HG02973 (cell line): ENCODE results near the gene JAML.
"Not testable (repeated sequence)": the region's sequence is repeated elsewhere in the genome, so short reads cannot be mapped to it uniquely, and the experiment has no call there.

Experiments used
- ATAC-seq: cut with Tn5 transposase; IDR thresholded peaks from one replicate; pipeline ENCODE4 v1.9.1; 2021; ENCODE audit warnings: moderate library complexity; ENCODE audit not compliant: unreplicated experiment

JAML gene

DNA sequence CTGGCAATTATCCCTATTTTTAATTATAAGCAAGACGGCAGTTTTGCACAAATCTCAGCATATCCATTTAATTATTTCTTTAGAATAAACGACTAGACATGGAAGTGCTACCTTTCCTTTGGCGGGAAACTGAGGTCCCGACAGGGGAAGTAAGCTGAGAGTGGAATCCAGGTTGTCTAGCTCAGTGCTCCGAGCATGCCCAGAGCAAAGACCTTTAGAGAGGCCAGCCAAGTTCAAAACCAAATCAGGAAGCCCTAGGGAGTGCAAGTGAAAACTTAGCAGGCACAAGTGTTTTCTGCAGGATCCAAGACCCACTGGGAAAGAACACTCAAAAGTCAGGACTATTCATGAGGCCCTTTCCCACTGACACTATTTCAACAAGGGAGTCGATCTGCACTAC lies 25.7 kb downstream of the JAML start:
- ATAC-seq, result no peak

DNA sequence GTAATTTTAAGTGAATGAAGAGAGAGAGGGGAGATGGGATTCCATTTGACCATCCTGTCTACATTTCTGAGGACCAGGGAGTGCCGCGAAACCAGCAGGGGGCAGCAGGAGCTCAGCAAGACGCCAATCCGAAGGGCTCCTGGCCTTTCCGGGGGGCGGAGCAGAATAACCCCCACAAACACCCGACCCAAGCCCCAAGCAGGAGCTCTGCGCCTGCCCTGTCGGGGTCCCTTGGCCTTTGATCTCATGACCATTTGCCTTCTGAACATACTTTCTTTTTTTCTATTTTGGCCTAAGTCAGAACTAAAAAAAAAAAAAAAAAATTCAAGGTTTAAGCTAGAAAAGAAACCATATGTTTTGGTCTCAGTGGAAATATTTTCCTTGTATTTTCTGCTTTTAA lies 26.4 kb downstream of the JAML start:
- ATAC-seq, result no peak

DNA sequence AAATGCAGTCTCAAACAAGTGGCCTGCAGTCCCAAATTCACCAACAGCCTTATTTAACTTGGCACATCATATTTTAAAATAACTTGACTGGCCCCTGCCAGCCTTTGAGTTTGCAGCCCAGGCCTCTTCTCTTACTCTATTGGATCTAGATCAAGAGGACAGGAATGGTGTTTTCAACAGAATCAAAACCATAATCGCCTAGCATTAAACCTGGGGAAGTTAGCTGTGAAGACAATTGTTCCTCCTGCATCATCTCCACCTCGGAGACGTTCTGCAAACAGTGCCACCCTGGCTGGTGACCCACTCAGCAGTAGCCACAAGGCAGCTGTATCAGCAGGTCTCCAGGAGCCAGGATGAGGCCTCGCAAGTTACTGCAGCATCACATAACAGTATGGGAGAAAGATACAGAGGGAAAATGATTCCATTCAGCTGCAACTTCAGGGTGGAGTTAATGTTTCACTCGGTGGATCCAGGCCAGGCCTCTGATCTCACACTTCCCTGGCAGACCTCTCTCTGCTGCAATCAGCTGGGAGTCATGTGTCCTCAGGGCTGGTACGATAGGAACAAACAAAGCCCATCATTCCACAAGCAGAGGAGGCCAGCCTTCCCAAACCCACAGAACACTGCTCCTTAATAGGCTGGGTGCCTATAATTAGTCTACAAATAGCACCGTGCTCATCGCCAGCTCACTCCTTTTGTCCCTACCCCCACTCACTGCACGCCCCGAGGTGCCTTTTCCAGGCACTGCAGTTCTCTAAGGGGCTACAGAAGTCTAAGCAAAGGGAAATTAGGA lies 29.8 kb downstream of the JAML start:
- ATAC-seq, result no peak

DNA sequence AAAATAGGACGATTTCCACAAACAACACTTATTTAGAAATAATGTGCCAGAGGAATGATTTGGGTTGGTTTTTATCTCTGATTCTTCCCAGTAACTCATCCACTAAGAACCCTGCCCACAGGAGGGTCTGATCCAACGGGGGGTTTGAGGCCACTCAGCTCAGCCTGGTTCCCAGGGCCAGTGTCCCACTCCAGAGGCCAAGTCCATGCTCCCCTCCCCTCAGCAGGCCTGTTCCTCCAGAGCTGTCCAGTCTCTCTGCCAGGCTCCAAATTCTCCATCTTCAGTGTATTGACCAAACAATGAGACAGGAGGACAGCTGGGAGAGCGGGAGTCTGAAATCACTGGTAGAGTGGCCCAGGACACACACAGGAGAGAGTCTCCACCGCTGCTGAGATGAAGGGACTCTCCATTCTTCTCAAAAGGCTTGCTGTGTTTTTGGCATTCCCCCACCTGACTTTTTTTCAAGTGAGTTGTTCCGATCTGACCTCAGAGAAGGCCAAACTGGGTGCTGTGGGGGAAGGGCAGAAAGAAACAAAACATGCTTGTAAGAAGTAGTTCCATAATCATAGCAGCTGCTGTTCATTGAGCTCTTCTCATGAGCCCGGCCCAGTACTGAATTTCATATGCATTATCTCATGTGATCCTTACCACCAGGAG lies 30.8 kb downstream of the JAML start:
- ATAC-seq, result no peak

DNA sequence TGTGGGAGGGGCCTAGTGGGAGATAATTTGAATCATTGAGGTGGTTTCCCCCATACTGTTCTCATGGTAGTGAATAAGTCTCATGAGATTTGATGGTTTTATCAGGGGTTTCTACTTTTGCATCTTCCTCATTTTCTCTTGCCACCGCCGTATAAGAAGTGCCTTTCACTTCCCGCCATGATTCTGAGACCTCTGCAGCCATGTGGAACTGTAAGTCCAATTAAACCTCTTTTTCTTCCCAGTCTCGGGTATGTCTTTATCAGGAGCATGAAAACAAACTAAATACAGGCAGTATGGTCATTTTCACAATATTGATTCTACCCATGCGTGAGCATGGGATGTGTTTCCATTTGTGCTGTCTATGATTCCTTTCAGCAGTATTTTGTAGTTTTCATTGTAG lies 32.0 kb downstream of the JAML start:
- not testable (repeated sequence) for ATAC-seq

DNA sequence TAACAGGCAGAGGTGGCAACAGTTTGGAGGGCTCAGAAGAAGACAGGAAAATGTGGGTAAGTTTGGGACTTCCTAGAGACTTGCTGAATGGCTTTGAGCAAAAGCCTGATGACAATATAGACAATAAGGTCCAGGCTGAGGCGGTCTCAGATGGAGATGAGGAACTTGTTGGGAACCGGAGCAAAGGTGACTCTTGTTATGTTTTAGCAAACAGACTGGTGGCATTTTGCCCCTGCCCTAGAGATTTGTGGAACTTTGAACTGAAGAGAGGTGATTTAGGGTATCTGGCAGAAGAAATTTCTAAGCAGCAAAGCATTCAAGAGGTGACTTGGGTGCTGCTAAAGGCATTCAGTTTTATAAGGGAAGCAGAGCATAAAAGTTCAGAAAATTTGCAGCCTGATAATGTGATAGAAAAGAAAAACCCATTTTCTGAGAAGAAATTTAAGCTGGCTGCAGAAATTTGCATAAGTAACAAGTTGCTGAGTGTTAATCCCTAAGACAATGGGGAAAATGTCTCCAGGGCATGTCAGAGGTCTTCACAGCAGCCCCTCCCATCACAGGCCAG lies 33.8 kb downstream of the JAML start:
- ATAC-seq, result not testable (repeated sequence)

DNA sequence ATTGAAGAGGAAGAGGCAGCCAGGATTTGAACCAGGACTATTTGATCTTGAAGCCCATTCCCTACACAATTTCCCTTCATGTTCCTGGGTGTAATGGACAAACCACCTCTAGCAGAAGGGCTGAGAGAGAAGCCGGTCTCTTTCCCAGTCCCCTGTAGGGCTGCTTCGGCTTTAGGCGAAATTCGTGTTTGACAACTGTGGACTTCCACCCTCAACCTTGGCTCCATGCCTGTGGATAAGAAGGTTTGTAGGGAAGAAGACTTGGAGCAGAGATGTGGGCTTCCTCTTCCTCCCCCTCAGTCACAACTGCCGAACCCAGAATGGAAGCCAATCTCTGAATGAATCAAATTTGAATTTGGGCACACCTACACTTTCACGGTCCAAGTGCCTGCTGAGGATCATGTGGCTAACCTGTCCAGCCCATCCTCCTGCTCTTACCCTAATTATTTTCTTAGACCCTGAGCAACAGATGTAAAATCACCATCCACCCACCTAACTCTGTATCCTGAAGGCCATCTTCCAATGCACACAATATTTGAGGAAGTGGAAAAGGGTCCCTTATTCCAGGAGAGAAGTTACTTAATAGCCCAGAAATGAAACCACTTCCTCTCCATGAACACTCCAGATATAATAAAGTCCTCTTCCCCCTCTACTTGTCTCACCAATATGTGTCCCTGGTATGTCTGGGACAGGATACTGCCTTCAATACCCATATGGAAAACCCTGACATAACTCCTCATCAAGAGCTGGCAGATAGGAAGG lies 38.3 kb downstream of the JAML start:
- no peak for ATAC-seq

DNA sequence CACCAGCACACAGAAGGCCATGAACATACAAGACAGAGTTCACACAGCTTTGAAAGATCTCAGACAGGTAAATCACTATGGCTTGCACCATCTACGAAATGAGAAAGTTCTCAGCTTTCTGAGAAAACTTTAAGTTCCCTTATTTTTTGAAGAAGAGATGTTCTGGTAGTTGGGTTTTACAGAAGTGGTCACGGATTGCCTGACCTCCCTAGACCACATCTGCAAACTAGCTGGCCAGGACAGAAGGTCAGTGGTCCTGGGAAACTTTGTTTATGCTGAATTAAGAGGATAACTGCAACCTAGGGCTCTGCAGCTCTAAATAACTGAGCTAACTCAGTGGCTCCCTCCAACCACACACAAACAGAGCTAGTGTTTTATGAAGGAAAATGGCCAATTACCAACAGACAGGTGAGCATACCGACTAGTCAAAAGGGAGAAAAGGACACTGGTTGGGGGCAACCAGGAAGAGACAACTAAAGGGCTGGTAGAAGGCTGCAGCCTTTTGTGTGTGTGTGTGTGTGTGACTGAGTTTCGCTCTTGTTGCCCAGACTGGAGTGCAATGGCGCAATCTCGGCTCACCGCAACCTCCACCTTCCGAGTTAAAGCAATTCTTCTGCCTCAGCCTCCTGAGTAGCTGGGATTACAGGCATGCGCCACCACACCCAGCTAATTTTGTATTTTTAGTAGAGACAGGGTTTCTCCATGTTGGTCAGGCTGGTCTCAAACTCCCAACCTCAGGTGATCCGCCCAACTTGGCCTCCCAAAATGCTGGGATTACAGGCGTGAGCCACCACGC lies 39.8 kb downstream of the JAML start:
- no peak for ATAC-seq

DNA sequence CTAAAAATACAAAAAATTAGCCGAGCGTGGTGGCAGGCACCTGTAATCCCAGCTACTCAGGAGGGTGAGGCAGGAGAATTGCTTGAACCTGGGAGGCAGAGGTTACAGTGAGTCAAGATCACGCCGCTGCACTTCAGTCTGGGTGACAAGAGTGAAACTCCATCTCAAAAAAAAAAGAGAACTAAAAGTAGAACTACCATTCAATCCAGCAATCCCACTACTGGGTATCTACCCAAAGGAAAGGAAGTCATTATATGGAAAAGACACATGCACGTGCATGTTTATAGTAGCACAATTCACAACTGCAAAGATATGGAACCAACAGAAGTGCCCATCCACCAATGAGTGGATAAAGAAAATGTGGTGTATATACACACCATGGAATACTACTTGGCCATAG lies 41.1 kb downstream of the JAML start:
- ATAC-seq, result not testable (repeated sequence)

DNA sequence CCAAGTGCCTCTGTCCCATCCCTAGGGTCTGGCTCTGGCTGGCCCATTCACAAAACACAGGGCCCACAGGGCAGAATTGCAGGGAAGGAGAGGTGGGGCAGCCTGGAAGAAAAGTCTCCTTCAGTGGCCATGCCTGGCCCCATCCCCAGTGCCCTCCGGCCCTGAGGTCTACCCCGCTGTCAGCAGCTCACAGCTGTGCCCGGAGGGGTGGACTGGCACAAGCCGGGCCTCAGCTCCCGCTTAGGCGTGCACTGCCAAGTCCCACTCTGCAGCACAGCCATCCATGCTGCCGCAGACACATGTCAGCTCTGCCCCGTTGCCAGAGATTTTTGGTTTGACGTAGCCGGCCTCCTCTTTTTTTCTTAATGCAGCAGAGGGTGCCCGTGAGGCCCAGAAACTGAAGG lies 44.5 kb downstream of the JAML start:
- no peak for ATAC-seq

DNA sequence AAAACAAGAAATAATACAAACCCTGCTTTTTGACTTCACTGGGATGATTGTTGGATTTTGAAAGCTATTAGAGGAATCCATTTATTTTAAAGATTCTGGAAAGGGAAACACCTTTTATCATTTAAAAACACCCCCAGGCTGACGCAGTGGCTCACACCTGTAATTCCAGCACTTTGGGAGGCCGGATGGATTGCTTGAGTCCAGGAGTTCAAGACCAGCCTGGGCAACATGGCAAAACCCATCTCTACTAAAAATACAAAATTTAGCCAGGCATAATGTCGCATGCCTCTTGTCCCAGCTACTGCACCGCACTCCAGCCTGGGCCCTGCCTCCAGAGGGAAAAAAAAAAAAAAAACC lies 48.1 kb downstream of the JAML start:
- no peak for ATAC-seq

DNA sequence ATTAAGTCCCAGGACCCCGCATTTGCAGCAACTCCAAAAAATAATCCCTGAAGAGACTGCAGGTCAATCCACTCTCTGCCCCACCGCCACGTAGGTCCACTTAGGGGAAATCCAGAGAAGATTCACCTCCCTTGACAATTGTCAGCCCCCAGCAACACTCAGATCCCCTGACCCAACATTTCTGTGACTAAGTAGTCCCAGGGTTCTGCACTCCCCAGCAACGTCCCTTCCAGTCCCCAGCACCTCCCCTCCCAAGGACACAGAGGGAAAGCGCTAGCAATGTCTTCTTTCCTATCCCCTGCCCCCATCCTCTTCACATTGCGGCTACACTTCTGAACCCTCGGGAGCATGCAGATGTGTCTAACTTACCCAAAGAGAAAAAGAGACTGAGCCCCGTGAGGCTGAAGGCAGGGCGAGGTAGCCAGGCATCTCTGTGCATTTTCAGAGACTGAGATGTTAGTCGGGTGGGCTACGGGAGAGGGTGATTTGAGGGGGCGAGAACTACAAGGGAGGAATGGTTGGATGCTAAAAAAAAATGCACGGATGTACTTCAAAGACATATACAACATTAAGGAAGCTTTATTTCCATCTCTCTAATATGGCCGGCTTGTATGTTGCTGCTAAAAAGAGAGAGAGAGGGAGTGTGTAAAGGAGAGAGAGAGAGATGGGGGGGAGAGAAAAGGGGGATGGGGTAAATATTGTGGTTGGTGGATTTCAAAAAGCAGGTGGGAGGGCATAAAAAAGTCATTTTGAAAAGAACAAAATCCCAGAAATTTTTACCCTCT lies 48.6 kb downstream of the JAML start, which contains the start of gene SCN2B:
Gene SCN2B, minus strand, starts transcription at position 647 of the 785 bp plus-strand sequence. Its CDS starts 208 bp downstream, at position 439.
- no peak for ATAC-seq

DNA sequence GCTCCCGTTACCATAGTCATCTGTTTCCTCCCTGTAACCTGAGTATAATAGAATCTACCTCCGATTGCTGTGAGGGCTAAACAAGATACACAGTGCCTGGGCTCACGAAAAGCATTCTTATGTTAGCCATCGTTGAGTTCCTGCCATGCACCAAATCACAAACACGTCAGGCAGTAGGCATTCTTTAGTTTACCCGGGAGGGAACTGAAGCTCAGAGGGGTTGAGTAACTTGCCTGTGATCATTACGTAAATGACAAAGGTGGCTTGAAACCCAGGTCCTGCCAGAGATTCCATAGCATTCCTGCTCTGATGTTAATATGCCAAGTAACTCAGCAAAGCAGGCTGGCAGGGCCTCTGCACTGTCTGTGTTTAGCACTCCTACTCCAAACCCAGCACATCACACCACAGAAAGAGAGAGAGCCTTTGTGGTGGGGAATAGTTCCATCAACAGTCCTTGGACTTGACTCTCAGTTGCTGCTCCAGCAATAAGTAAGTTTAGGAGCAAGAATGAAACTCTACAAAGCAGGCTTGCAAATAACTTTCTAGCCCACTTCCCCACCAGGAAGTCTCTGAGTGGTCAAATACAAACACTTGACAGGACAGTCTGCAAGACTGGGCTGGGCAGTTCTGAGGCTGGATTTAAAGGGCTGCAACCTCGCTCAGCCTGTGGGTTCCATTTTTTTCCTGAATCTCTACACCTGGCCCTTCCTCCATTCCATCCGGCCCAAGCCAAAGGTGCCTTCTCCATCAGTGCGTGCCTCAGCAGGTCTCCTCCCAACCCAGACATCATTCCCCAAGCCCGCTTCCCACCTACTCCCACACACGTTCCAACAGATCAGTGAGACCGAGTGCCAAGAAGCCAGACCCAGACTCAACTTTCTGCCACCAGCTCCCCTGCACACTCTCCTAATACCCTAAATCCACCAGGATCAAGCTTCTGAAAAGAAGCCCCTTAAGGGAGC lies 49.5 kb downstream of the JAML start:
- no peak for ATAC-seq

DNA sequence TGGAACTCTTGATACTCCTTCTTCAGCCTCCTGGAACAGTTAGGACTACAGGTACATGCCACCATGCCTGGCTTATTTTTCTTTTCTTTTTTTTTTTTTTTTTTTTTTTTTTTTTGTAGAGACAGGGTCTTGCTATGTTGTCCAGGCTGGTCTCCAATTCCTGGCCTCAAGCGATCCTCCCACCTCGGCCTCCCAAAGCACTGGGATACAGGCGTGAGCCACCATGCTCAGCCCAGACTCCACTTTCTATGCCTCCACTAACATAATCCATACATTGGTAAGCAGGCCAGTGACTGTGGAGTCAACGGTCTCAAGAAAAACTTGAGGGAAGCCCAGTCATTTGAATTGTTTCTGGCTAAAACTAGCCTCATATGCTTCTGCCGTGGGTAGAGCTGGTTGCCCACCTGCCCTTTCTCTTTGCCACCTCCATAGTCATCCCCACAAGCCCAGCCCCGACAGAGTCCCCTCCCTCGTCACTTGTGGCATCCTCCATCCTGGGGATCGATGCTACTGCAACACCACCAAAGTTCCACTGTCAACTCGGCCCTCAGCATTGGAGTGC lies 50.7 kb downstream of the JAML start:
- ATAC-seq, result no peak

DNA sequence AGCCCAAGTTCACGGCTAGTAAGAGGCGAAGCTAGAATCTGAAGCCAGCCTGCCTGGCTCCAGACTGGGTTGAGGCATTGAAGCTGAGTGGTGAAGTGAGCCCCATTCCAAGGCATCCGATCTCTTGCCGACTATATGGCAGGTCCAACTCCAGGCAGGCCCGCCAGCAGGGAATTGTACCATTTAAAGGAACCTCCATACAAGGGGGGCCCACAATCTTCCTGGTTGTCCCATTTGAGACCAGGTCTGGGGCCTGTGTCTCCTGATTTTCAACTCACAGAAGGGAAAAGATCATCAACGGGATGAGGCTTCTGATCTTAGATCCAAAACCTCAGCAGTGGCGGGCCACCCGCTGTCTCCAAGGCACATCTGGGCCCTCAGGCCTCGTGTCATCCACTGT lies 52.5 kb downstream of the JAML start:
- ATAC-seq, result no peak

DNA sequence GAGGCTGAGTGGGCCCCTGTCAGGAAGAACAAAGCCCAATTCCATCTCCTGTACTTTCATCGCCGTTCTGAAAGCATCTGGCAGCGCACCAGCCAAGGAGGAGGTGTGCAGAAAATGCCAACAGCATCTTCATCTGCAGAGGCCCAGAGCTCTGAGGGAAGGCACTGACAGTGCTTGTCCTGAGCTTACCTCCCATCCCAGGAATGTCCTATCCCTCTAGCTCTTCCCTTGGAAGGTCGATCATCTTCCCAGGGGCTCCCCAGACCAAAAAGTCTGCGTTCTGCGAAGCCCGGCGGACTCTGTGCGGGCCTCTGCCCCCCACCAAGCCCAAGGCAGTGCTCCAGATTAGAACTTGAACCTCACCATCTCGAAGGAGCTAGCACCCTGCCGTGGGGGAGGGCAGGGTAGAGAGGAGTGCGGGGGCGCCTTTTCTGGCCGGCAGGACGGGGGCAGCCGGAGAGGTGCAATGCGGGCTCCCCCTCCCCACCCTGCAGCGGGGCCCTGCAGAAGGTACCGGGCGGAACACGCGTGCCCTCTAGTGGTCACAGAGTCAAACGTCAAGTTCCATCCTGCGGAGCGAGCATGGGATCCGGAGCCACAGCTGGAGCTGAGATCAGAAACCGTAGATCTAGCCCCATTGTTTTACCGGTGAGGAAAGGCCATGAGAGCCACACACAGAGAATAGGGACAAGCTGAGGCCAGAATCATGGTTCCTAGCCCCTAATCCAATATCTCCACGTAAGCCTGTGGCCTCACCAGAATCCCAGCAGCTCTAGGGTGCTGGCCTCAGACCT lies 53.3 kb downstream of the JAML start:
- ATAC-seq, result no peak

DNA sequence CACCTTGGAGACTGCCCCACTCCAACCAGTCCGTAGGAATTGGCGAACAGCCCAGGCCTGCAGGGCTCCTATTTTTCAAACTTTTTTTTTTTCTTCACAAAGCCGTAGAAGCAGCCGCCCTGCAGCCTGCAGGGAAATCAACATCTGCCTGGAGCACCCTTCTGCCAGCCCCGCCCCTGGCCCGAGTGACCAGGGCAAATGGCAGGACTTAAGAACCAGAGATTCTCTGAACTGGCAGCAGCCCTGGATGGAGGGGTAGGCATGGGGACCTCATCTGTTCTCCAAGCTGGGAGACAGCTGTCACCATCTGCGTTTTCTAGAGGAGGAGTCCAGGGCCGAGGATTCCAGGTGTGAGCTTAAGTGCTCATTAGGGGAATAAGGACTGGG lies 53.9 kb downstream of the JAML start:
- no peak for ATAC-seq

DNA sequence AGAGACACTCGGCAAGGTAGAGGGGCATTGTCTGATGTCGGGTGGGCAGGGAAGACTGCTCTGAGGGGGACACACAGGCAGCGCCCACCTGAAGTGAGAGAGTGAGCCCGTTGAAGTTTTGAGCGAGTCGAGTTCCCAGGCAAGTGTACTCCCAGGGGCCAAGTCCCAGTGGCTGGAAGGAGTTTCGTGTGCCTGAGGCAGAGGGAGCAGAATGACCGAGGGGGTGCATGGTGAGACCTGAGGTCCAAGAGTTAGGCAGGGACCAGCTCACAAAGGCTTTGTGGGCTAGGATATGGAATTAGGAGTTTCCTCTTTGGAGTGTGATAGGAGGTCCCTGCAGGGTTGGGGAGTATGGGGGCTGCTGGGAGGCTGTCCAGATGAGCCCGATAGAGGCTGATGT lies 54.6 kb downstream of the JAML start:
- ATAC-seq, result no peak
